Hepatocyte (in vitro differentiated cells): Measurements from ENCODE around the gene KIF13A. TPM values are rescaled to one million over a fixed set of nuclear protein-coding genes. Genes with fewer than 3 reads are reported as not detected.

ENCODE experiments used
- DNase-seq: peaks from one replicate; pipeline ENCODE4 v3.0.0-alpha.2; 2016; ENCODE audit warnings: low spot score
- H2AFZ ChIP-seq: fragments of 200-600 bp; sonication (generic); 2 replicates; pipeline ENCODE4 v1.6.0; 2016; ENCODE audit warnings: antibody characterized with exemption, mild to moderate bottlenecking
- H3K27ac ChIP-seq: fragments of 200-600 bp; sonication (generic); 2 replicates; pipeline ENCODE4 v1.5.1; 2016; ENCODE audit warnings: mild to moderate bottlenecking
- H3K27me3 ChIP-seq: fragments of 200-600 bp; sonication (generic); 2 replicates; pipeline ENCODE4 v1.6.1; 2016
- H3K36me3 ChIP-seq: fragments of 200-600 bp; sonication (generic); replicated peaks from 2 replicates; pipeline ENCODE4 v1.5.1; 2016; ENCODE audit warnings: low read depth; ENCODE audit not compliant: insufficient read depth
- H3K4me1 ChIP-seq: fragments of 200-600 bp; sonication (generic); 2 replicates; pipeline ENCODE4 v1.5.1; 2016; ENCODE audit warnings: mild to moderate bottlenecking, moderate library complexity; ENCODE audit not compliant: insufficient read depth
- H3K4me2 ChIP-seq: fragments of 200-600 bp; sonication (generic); 2 replicates; pipeline ENCODE4 v1.6.0; 2016
- H3K4me3 ChIP-seq: fragments of 200-600 bp; sonication (generic); 2 replicates; pipeline ENCODE4 v1.5.1; 2016; ENCODE audit warnings: mild to moderate bottlenecking
- H3K79me2 ChIP-seq: fragments of 200-600 bp; sonication (generic); 2 replicates; pipeline ENCODE4 v1.6.0; 2017; ENCODE audit warnings: mild to moderate bottlenecking
- H3K9me2 ChIP-seq: fragments of 200-600 bp; sonication (generic); replicated peaks from 2 replicates; pipeline ENCODE4 v1.6.0; 2017; ENCODE audit warnings: mild to moderate bottlenecking; ENCODE audit not compliant: insufficient read depth
- H3K9me3 ChIP-seq: fragments of 200-600 bp; sonication (generic); 2 replicates; pipeline ENCODE4 v1.5.1; 2016; ENCODE audit warnings: low read depth, mild to moderate bottlenecking
- H4K20me1 ChIP-seq: fragments of 200-600 bp; sonication (generic); 2 replicates; pipeline ENCODE4 v1.6.0; 2016; ENCODE audit warnings: mild to moderate bottlenecking; ENCODE audit not compliant: insufficient read depth, poor library complexity, severe bottlenecking
- CTCF ChIP-seq: fragments of 200-600 bp; sonication (generic); IDR thresholded peaks from 2 replicates; pipeline ENCODE4 v1.5.1; 2016; ENCODE audit warnings: antibody characterized with exemption, mild to moderate bottlenecking; ENCODE audit not compliant: poor library complexity
- EZH2 ChIP-seq: fragments of 200-600 bp; sonication (generic); IDR thresholded peaks from 2 replicates; pipeline ENCODE4 v1.6.1; 2016; ENCODE audit warnings: antibody characterized with exemption, mild to moderate bottlenecking, borderline replicate concordance
- EZH2phosphoT487 ChIP-seq: fragments of 200-600 bp; sonication (generic); IDR thresholded peaks from one replicate; pipeline ENCODE4 v1.6.1; 2018; ENCODE audit warnings: antibody characterized with exemption, mild to moderate bottlenecking, low read depth, moderate library complexity; ENCODE audit not compliant: unreplicated experiment, severe bottlenecking
- WGBS: methylation state at CpG from one replicate; pipeline ENCODE4 v1.1.6; 2016; ENCODE audit warnings: low lambda C conversion rate; ENCODE audit errors: missing lambda C conversion rate; 5-methylcytosine and 5-hydroxymethylcytosine counted together
- polyA plus RNA-seq: library from polyadenylated mRNA; unstranded; fragments of >200 nt; fragmentation: Nextera tagmentation; extraction: Ambion mirVana; gene quantifications from 2 replicates; pipeline ENCODE4 v1.2.1, GENCODE V29; 2016
- total RNA-seq: library from RNA; depleted of rRNA; stranded (reverse); fragments of >200 nt; gene quantifications from 2 replicates; pipeline ENCODE4 v1.2.3, GENCODE V29; 2014

Gene KIF13A
- total and polyA plus RNA-seq, 2 experiments from 2014 or later: 13.0 to 27.9 TPM

DNA sequence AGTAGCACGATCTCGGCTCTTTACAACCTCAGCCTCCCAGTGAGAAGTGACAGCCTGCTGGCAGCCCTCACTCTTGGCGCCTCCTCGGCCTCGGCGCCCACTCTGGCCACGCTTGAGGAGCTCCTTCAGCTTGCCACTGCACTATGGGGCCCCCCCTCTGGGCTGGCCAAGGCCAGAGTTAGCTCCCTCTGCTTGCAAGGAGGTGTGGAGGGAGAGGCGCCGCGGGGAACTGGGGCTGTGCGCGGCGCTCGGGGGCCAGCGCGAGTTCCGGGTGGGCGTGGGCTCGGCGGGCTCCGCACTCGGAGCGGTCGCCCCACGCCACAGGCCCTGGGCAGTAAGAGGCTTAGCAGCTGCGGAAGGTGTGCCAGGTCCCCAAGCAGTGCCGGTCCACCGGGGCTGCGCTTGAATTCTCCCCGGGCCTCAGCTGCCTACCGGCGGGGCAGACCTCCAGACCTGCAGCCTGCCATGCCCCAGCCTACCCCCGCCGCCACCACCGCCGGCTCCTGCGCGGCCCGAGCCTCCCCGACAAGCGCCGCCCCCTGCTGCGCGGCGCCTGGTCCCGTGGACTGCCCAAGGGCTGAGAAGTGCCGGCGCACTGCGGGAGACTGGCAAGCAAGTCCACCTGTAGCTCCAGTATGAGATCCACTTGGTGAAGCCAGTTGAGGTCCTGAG lies 258.7 kb downstream of the KIF13A start:
- H3K27me3 ChIP-seq: no peaks in the 10 kb centered on the region
- H3K4me1 ChIP-seq: no peaks in the 10 kb centered on the region
- DNase-seq: no peak
- no peak overlapping the region for H2AFZ ChIP-seq
- 98% methylated on average over 34 of the region's 49 CpGs for WGBS
- H3K79me2 ChIP-seq: no peaks in the 10 kb centered on the region
- no peak overlapping the region for H3K4me2 ChIP-seq
- no peaks in the 10 kb centered on the region for H4K20me1 ChIP-seq
- H3K36me3 ChIP-seq: no peaks in the 10 kb centered on the region
- TF ChIP-seq CTCF (no peak), EZH2phosphoT487 (no peak), EZH2 (no peak)
- no peak overlapping the region for H3K4me3 ChIP-seq
- no peaks in the 10 kb centered on the region for H3K9me2 ChIP-seq
- no peaks in the 10 kb centered on the region for H3K9me3 ChIP-seq
- no peak overlapping the region for H3K27ac ChIP-seq

GRCh38 chr6:17725083-17725482 lies 262.4 kb downstream of the KIF13A start:
- TF ChIP-seq CTCF: no peak
- TF ChIP-seq EZH2: no peak
- TF ChIP-seq EZH2phosphoT487: no peak
- 31% methylated on average over 6 of the region's 6 CpGs for whole genome bisulfite sequencing
- Histone ChIP-seq H4K20me1 (no peaks in the 10 kb centered on the region), H3K9me2 (no peaks in the 10 kb centered on the region), H3K36me3 (no peaks in the 10 kb centered on the region), H3K4me1 (no peaks in the 10 kb centered on the region), H3K4me3 (no peak overlapping the region), H3K27me3 (no peaks in the 10 kb centered on the region), H3K79me2 (no peaks in the 10 kb centered on the region), H3K4me2 (no peak overlapping the region), H3K27ac (no peak overlapping the region), H2AFZ (peak overlapping the region; percentile 20), H3K9me3 (no peaks in the 10 kb centered on the region)
- peak; percentile 48 for DNase-seq

GRCh38 chr6:17724341-17724740 lies 263.1 kb downstream of the KIF13A start:
- H3K9me3 ChIP-seq: no peaks in the 10 kb centered on the region

More at GRCh38 chr6:17724341-17724740, 263.1 kb downstream of the KIF13A start:
- Histone ChIP-seq H3K79me2 (no peaks in the 10 kb centered on the region), H2AFZ (no peak overlapping the region), H3K9me2 (no peaks in the 10 kb centered on the region), H3K4me1 (no peaks in the 10 kb centered on the region), H3K4me3 (no peak overlapping the region), H4K20me1 (no peaks in the 10 kb centered on the region), H3K36me3 (no peaks in the 10 kb centered on the region), H3K4me2 (no peak overlapping the region), H3K27ac (no peak overlapping the region), H3K27me3 (no peaks in the 10 kb centered on the region)
- DNase-seq: no peak
- WGBS: 98% methylated on average over 3 of the region's 3 CpGs
- TF ChIP-seq CTCF (no peak), EZH2phosphoT487 (no peak), EZH2 (no peak)
